HG02884 (cell line): ENCODE data around the gene CIB4.

Source experiments
- ATAC-seq: cut with Tn5 transposase; IDR thresholded peaks from one replicate; pipeline ENCODE4 v1.9.1; 2021; ENCODE audit warnings: mild to moderate bottlenecking, moderate library complexity; ENCODE audit not compliant: unreplicated experiment

The CIB4 gene

GRCh38 chr2:26640781-26641564 is at the start of gene CIB4:
Gene CIB4, minus strand, starts transcription at chr2:26641366. Its CDS starts 52 bp downstream, at chr2:26641314.
- ATAC-seq = no peak

GRCh38 chr2:26687801-26688200 is 46.6 kb upstream of the CIB4 start:
- no peak for ATAC-seq

- no peak for ATAC-seq
Measured at GRCh38 chr2:26687328-26687727, 46.2 kb upstream of the CIB4 start.

GRCh38 chr2:26685989-26686839 is 45.0 kb upstream of the CIB4 start:
- ATAC-seq = no peak

GRCh38 chr2:26685341-26685740 is 44.2 kb upstream of the CIB4 start:
- ATAC-seq = no peak

GRCh38 chr2:26683583-26683982 is 42.4 kb upstream of the CIB4 start:
- no peak for ATAC-seq

- no peak for ATAC-seq
Measured at GRCh38 chr2:26682155-26682554, 41.0 kb upstream of the CIB4 start.

GRCh38 chr2:26681656-26682055 is 40.5 kb upstream of the CIB4 start:
- no peak for ATAC-seq

- no peak for ATAC-seq
Measured at GRCh38 chr2:26679867-26680266, 38.7 kb upstream of the CIB4 start.

GRCh38 chr2:26678035-26678434 is 36.9 kb upstream of the CIB4 start:
- ATAC-seq = no peak

GRCh38 chr2:26675651-26676255 is 34.6 kb upstream of the CIB4 start:
- ATAC-seq = no peak

GRCh38 chr2:26674771-26675170 is 33.6 kb upstream of the CIB4 start:
- no peak for ATAC-seq

- no peak for ATAC-seq
Measured at GRCh38 chr2:26674002-26674751, 33.0 kb upstream of the CIB4 start.

- ATAC-seq = no peak
Measured at GRCh38 chr2:26672818-26673393, 31.7 kb upstream of the CIB4 start.

GRCh38 chr2:26672112-26672817 is 31.1 kb upstream of the CIB4 start:
- no peak for ATAC-seq

- ATAC-seq = no peak
Measured at GRCh38 chr2:26671691-26672090, 30.5 kb upstream of the CIB4 start.

GRCh38 chr2:26670931-26671460 is 29.8 kb upstream of the CIB4 start:
- ATAC-seq = no peak

- no peak for ATAC-seq
Measured at GRCh38 chr2:26670171-26670570, 29.0 kb upstream of the CIB4 start.

GRCh38 chr2:26668856-26669750 is 27.9 kb upstream of the CIB4 start:
- no peak for ATAC-seq
